Loucy (cell line): ENCODE data around the gene ARHGEF39.
A peak's percentile ranks its signal among the peaks of the same experiment; 100 is the strongest.

ENCODE experiments used
- H2AFZ ChIP-seq: fragments of 200-600 bp; sonication (generic); 2 replicates; pipeline ENCODE4 v1.6.0; 2016; ENCODE audit warnings: antibody characterized with exemption, mild to moderate bottlenecking, low read length, moderate library complexity
- H3F3A ChIP-seq: fragments of 200-600 bp; 2 replicates; pipeline ENCODE4 v1.6.0; 2016; ENCODE audit warnings: antibody characterized with exemption, low read depth, mild to moderate bottlenecking
- H3K27me3 ChIP-seq: fragments of 200-600 bp; sonication (generic); 2 replicates; pipeline ENCODE4 v1.6.1; 2014; ENCODE audit warnings: low read length, mild to moderate bottlenecking; ENCODE audit not compliant: insufficient read depth, poor library complexity, severe bottlenecking
- H3K36me3 ChIP-seq: fragments of 200-600 bp; sonication (generic); 2 replicates; pipeline ENCODE4 v1.6.1; 2016; ENCODE audit warnings: low read length; ENCODE audit not compliant: insufficient read depth
- H3K4me1 ChIP-seq: fragments of 200-600 bp; sonication (generic); 2 replicates; pipeline ENCODE4 v1.5.1; 2014; ENCODE audit warnings: low read length, mild to moderate bottlenecking; ENCODE audit not compliant: insufficient read depth, poor library complexity, severe bottlenecking
- H3K4me2 ChIP-seq: fragments of 200-600 bp; sonication (generic); 2 replicates; pipeline ENCODE4 v1.6.0; 2014; ENCODE audit warnings: antibody characterized with exemption, low read length, low read depth, mild to moderate bottlenecking; ENCODE audit not compliant: poor library complexity, severe bottlenecking
- H3K4me3 ChIP-seq: fragments of 200-600 bp; sonication (generic); 2 replicates; pipeline ENCODE4 v1.5.1; 2014; ENCODE audit warnings: low read length, mild to moderate bottlenecking, mixed read lengths; ENCODE audit not compliant: poor library complexity, severe bottlenecking
- H3K79me2 ChIP-seq: fragments of 200-600 bp; sonication (generic); 2 replicates; pipeline ENCODE4 v1.6.1; 2014; ENCODE audit warnings: low read length; ENCODE audit not compliant: insufficient read depth
- H3K9ac ChIP-seq: fragments of 200-600 bp; sonication (generic); 2 replicates; pipeline ENCODE4 v1.6.0; 2014; ENCODE audit warnings: mild to moderate bottlenecking, low read depth, low read length, moderate library complexity; ENCODE audit not compliant: poor library complexity, severe bottlenecking
- H3K9me2 ChIP-seq: fragments of 200-600 bp; sonication (generic); replicated peaks from 2 replicates; pipeline ENCODE4 v1.6.1; 2016; ENCODE audit warnings: low read depth, low read length, mixed read lengths
- H3K9me3 ChIP-seq: fragments of 200-600 bp; sonication (generic); 2 replicates; pipeline ENCODE4 v1.6.1; 2014; ENCODE audit warnings: mild to moderate bottlenecking, antibody characterized with exemption, low read length, low read depth; ENCODE audit not compliant: insufficient read depth
- H4K20me1 ChIP-seq: fragments of 200-600 bp; sonication (generic); 2 replicates; pipeline ENCODE4 v1.6.0; 2014; ENCODE audit warnings: antibody characterized with exemption, low read length, mild to moderate bottlenecking; ENCODE audit not compliant: insufficient read depth, poor library complexity, severe bottlenecking
- CTCF ChIP-seq: fragments of 200-600 bp; sonication (generic); conservative IDR thresholded peaks from 2 replicates; pipeline ENCODE4 v1.5.1; 2014; ENCODE audit warnings: mild to moderate bottlenecking, antibody characterized with exemption, low read length
- EZH2phosphoT487 ChIP-seq: fragments of 200-600 bp; IDR thresholded peaks from 2 replicates; pipeline ENCODE4 v1.6.1; 2018; ENCODE audit warnings: antibody characterized with exemption, mild to moderate bottlenecking, moderate library complexity, borderline replicate concordance

The ARHGEF39 gene

GRCh38 chr9:35697486-35697885 lies 32.5 kb upstream of the ARHGEF39 start:
- Histone ChIP-seq H3K9ac (no peak overlapping the region), H3K4me3 (no peak overlapping the region), H2AFZ (no peak overlapping the region), H3K79me2 (no peaks in the 10 kb centered on the region), H3K4me2 (no peak overlapping the region), H3K9me3 (no peaks in the 10 kb centered on the region), H4K20me1 (no peaks in the 10 kb centered on the region), H3K36me3 (peaks cover 61% of the 10 kb centered on the region; the same call in 1 of the 2 replicates), H3K9me2 (no peaks in the 10 kb centered on the region), H3K4me1 (no peaks in the 10 kb centered on the region), H3K27me3 (no peaks in the 10 kb centered on the region), H3F3A (no peaks in the 10 kb centered on the region)
- no peak for TF ChIP-seq EZH2phosphoT487
- no peak for TF ChIP-seq CTCF

DNA sequence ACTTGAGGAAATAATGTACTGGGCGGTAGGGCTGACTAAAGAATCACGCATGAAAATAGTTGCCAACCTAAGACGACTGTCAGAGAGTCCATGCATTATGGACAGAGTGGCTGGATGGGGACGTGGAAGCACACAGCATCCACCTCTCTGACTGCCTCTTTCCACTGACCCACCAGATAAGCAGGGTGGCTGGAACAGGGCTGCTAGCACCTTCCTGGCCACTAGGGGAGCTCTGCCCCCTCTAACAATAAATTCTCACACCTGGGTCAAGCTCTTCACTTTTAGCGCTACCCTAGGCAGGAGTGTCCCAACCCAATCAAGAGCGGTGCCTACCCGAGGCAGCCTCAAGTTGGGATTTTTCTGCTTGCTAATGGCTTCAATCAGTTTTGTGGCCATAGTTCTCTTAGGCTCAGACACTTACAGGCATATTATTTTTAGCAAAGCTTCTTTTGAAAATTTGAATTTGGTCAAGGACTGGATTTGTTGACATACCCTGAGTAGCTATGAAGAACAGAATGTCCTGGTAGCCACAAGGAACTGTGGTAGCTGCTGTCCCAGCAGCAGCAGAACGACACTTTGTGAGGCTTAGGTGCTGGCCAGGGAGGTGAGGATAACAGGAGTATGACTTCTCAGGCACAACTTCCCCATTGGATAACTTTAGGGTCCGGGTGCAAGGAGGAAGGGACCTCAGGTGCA lies 31.7 kb upstream of the ARHGEF39 start:
- peaks cover 54% of the 10 kb centered on the region; the same call in 1 of the 2 replicates for H3K36me3 ChIP-seq

GRCh38 chr9:35695943-35696401 lies 31.0 kb upstream of the ARHGEF39 start:
- Histone ChIP-seq H3K9me3 (no peaks in the 10 kb centered on the region), H3F3A (no peaks in the 10 kb centered on the region)
- TF ChIP-seq CTCF, result no peak
- no peak for TF ChIP-seq EZH2phosphoT487

More for the DNA sequence above, 31.7 kb upstream of the ARHGEF39 start:
- Histone ChIP-seq H3K9me2 (no peaks in the 10 kb centered on the region), H3K9me3 (no peaks in the 10 kb centered on the region), H3K79me2 (no peaks in the 10 kb centered on the region), H4K20me1 (no peaks in the 10 kb centered on the region), H3K4me2 (no peak overlapping the region), H3K4me3 (no peak overlapping the region), H3K4me1 (no peaks in the 10 kb centered on the region), H2AFZ (no peak overlapping the region), H3K27me3 (no peaks in the 10 kb centered on the region), H3K9ac (no peak overlapping the region), H3F3A (no peaks in the 10 kb centered on the region)
- TF ChIP-seq EZH2phosphoT487 (no peak), CTCF (peak; percentile 95)

More at GRCh38 chr9:35695943-35696401, 31.0 kb upstream of the ARHGEF39 start:
- Histone ChIP-seq H3K4me3 (no peak overlapping the region), H3K4me1 (no peaks in the 10 kb centered on the region), H2AFZ (no peak overlapping the region), H3K4me2 (no peak overlapping the region), H3K9ac (no peak overlapping the region), H3K36me3 (peaks cover 48% of the 10 kb centered on the region; the same call in 1 of the 2 replicates), H3K27me3 (no peaks in the 10 kb centered on the region), H4K20me1 (no peaks in the 10 kb centered on the region), H3K79me2 (no peaks in the 10 kb centered on the region), H3K9me2 (no peaks in the 10 kb centered on the region)
